ENCODE data around the gene PTPN1.
"Not testable (repeated sequence)": the region's sequence is repeated elsewhere in the genome, so short reads cannot be mapped to it uniquely, and the experiment has no call there.

Gene PTPN1

DNA sequence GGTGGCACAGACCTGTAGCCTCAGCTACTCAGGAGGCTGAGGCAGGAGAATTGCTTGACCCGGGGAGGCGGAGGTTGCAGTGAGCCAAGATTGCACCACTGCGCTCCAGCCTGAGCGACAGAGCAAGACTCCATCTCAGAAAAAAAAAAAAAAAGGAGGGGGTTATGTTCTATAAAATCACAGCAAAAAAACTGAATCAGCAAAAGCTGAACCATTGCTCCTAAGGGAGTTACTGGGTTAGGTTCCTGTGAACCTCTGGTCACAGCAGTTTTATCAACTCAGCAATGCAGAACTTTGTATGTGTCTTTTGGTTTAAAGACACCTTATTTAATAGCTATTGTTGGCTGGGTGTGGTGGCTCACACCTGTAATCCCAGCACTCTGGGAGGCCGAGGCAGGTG is 88.6 kb downstream of the PTPN1 start:
- H3K36me3 Mint-ChIP-seq (ENCODE audit: low read depth); intact Hi-C loops (cut with micrococcal nuclease); H3K9me3 Mint-ChIP-seq; H3K4me3 Mint-ChIP-seq; H3K27ac Mint-ChIP-seq; H3K4me1 Mint-ChIP-seq (ENCODE audit: low read depth): not testable (repeated sequence)
- H3K27me3 Mint-ChIP-seq, result peaks cover 17% of the 10 kb centered on the region

DNA sequence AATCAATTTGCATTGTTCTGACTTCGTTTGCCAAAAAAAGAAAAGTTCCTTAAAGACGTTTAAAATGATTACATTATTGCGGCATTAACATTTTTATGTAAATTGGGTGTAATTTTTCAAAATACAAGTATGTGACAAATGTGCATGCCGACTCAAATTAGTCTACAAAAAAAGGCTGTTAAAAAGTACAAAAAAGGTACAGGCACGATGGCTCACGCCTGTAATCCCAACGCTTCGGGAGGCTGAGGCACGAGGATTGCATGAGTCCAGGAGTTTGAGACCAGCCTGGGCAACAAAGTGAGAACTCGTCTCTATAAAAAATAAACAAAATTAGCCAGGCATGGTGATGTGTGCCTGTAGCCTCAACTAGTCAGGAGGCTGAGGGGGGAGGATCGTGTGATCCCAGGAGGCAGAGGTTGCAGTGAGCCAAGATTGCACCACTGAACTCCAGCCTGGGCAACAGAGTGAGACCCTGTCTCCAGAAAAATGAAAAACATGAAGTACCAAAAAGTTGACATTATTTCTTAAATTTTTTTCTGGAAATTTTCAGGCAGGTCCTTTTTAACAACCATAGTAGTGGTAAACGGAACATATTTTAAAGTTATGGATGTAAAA is 90.2 kb downstream of the PTPN1 start:
- intact Hi-C loops (cut with micrococcal nuclease), result no loop called here
- Mint-ChIP-seq H3K36me3 (ENCODE audit: low read depth) (no peaks in the 10 kb centered on the region), H3K27me3 (peaks cover 17% of the 10 kb centered on the region), H3K4me1 (ENCODE audit: low read depth) (no peaks in the 10 kb centered on the region), H3K27ac (no peak overlapping the region), H3K9me3 (no peaks in the 10 kb centered on the region), H3K4me3 (no peak overlapping the region)

DNA sequence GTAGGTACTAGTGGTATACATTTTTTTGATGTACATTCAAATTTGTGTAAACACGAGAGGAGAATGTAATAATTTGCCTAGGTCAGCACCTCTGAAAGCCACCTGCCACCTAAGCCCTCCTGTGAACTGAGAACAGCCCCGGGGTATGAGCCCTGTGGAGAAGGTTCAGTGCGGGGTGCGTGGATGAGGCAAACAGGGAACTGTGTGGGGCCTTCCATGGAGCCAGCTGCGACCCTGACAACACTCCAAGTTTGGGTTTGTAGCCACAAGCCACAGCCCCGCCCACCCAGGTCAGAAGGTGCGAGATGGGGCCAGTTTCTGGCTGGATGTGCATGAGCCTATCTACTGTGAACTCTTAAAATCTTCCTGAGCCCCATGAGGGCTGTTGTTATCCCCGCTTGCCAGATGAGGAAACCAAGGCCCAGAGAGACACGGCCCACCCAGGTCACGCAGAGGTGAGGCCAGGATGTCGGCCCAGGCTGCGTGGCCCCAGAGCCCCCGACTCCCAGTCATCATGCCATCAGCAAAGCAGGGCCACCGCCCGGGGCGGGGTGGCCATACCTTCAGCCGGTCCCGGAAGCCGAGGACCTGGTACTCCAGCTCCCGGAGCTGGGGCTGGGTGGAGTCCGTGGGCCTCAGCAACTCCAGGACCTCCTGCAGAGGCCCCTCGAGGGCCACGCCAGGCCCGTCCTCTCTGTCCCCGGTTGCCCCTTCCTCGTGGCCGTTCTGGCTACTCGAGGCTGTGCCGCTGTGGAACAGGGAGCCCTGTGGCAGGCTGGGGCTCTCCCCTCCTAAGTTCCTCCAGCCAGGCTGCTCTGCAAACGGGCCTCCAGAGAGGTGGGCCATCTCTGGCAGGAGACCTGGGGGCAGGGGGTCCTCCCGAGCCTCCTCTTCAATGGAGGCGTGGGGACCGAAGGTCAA is 91.6 kb downstream of the PTPN1 start:
- no peaks in the 10 kb centered on the region for H3K36me3 Mint-ChIP-seq (ENCODE audit: low read depth)
- no peak overlapping the region for H3K27ac Mint-ChIP-seq
- H3K4me1 Mint-ChIP-seq (ENCODE audit: low read depth), result no peaks in the 10 kb centered on the region
- intact Hi-C loops (cut with micrococcal nuclease), result no loop called here
- no peaks in the 10 kb centered on the region for H3K9me3 Mint-ChIP-seq
- H3K27me3 Mint-ChIP-seq, result peaks cover 8% of the 10 kb centered on the region
- H3K4me3 Mint-ChIP-seq, result no peak overlapping the region

DNA sequence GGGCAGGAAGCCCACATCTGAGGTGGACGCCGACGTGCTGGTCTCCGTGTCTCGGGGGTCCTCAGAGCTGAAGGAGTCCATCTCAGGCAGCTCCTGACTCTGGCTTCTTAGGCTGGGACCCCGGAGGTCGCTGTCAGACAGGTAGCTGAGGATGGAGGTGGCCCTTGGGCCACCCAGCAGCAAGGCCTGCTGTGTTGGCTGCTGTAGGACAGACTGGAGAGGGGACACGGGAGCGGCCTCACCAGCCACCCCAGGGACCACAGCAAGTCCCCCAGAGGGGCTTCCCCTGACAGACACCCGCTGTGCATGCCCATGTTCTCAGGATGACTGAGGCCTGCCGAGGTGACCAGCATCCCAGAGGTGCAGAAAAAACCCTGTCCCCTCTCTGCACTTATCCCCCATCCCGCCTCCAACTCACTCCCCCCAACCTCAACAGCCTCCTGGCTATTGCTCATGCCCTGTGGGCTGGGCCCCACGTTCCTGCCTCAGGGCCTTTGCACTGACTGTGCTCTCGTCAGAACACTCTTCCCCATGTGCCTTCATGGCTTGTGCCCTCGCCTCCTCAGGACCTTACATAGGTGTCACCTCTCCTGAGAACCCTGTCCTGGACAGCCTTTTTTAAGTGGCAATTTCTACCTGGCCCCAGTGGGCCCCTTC is 92.4 kb downstream of the PTPN1 start:
- H3K9me3 Mint-ChIP-seq, result no peaks in the 10 kb centered on the region
- H3K27ac Mint-ChIP-seq, result no peak overlapping the region
- H3K36me3 Mint-ChIP-seq (ENCODE audit: low read depth), result no peaks in the 10 kb centered on the region
- peaks cover 5% of the 10 kb centered on the region for H3K27me3 Mint-ChIP-seq
- intact Hi-C loops (cut with micrococcal nuclease), result no loop called here
- no peak overlapping the region for H3K4me3 Mint-ChIP-seq
- no peaks in the 10 kb centered on the region for H3K4me1 Mint-ChIP-seq (ENCODE audit: low read depth)

- no peaks in the 10 kb centered on the region for H3K27me3 Mint-ChIP-seq
- no peak overlapping the region for H3K27ac Mint-ChIP-seq
- no peaks in the 10 kb centered on the region for H3K4me1 Mint-ChIP-seq (ENCODE audit: low read depth)
- H3K36me3 Mint-ChIP-seq (ENCODE audit: low read depth), result no peaks in the 10 kb centered on the region
- H3K4me3 Mint-ChIP-seq, result no peak overlapping the region
- no peaks in the 10 kb centered on the region for H3K9me3 Mint-ChIP-seq
- intact Hi-C loops (cut with micrococcal nuclease), result no loop called here
Measured at GRCh38 chr20:50604451-50604850, 94.3 kb downstream of the PTPN1 start.

DNA sequence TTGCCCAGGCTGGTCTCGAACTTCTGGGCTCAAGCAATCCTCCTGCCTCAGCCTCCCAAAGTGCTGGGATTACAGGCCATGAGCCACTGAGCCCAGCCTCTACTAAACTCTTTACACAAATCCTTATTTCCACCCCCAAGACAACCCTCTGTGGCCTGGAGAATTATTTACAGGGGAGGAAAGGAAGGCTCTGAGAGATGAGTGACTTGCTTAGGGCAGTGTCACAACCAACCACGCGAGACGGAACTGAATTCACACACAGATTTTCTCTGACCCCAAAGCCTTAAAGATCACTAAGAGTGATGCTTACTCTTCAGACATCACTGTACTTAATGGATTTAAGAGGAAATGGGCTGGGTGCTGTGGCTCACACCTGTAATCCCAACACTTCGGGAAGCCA is 95.0 kb downstream of the PTPN1 start:
- intact Hi-C loops (cut with micrococcal nuclease), result no loop called here
- H3K36me3 Mint-ChIP-seq (ENCODE audit: low read depth), result no peaks in the 10 kb centered on the region
- H3K27ac Mint-ChIP-seq, result no peak overlapping the region
- no peak overlapping the region for H3K4me3 Mint-ChIP-seq
- no peaks in the 10 kb centered on the region for H3K27me3 Mint-ChIP-seq
- no peaks in the 10 kb centered on the region for H3K4me1 Mint-ChIP-seq (ENCODE audit: low read depth)
- no peaks in the 10 kb centered on the region for H3K9me3 Mint-ChIP-seq

GRCh38 chr20:50607436-50607835 is 97.3 kb downstream of the PTPN1 start:
- Mint-ChIP-seq H3K4me1 (ENCODE audit: low read depth) (peaks cover 5% of the 10 kb centered on the region), H3K36me3 (ENCODE audit: low read depth) (no peaks in the 10 kb centered on the region), H3K4me3 (no peak overlapping the region), H3K27me3 (no peaks in the 10 kb centered on the region), H3K27ac (no peak overlapping the region), H3K9me3 (no peaks in the 10 kb centered on the region)
- intact Hi-C loops (cut with micrococcal nuclease), result no loop called here

- peaks cover 5% of the 10 kb centered on the region for H3K4me1 Mint-ChIP-seq (ENCODE audit: low read depth)
Measured at GRCh38 chr20:50607850-50608749, 97.9 kb downstream of the PTPN1 start.

DNA sequence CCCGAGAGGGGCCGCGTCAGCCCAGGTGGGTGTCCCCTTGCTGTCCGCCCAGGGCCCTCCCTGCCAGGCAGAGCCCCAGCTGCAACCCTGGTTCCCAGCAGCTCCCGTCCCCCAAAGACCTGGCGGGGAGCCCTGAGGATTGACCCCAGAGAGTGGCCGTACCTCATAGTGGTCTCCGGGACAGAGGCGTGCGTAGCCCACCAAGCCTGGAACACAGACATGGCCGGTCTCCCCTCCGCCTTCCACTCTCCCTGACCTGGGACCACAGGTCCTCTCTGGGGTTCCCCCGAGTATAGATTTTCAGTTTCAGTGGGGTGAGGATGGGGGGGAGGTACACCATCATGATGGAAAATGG is 98.5 kb downstream of the PTPN1 start:
- H3K4me3 Mint-ChIP-seq, result no peak overlapping the region

More at GRCh38 chr20:50607850-50608749, 97.9 kb downstream of the PTPN1 start:
- H3K27ac Mint-ChIP-seq, result no peak overlapping the region
- no peaks in the 10 kb centered on the region for H3K9me3 Mint-ChIP-seq
- no peak overlapping the region for H3K4me3 Mint-ChIP-seq
- H3K27me3 Mint-ChIP-seq, result no peaks in the 10 kb centered on the region
- intact Hi-C loops (cut with micrococcal nuclease), result no loop called here
- no peaks in the 10 kb centered on the region for H3K36me3 Mint-ChIP-seq (ENCODE audit: low read depth)

DNA sequence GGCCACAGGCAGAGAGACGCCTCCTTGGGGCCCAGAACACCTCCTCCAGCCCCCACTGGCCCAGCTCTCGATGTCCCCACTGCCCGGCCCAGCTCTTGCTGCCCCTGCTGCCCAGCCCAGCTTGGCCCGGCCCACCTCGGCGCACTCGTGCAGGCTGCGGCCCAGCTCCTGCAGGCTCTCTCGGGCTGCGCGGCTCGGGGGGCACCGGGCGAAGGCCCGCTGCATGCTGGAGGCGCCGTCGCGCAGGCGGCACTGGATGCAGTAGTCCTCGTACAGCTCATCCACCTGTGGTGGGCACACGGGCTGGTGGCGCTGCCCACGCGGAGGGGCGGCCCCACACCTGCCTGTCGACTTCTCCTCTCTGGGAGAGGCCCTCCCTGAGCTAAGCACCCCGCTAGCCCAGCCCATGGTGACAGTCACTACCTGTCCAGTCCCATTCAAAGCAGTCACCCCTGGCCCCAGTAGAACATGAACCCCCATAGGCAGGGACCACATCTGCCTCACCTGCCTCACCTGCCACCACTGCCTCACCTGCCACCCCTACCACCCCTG is 99.3 kb downstream of the PTPN1 start:
- intact Hi-C loops (cut with micrococcal nuclease), result no loop called here
- Mint-ChIP-seq H3K27ac (no peak overlapping the region), H3K27me3 (no peaks in the 10 kb centered on the region), H3K36me3 (ENCODE audit: low read depth) (no peaks in the 10 kb centered on the region), H3K9me3 (no peaks in the 10 kb centered on the region), H3K4me3 (no peak overlapping the region), H3K4me1 (ENCODE audit: low read depth) (peaks cover 5% of the 10 kb centered on the region)

More for the DNA sequence above, 98.5 kb downstream of the PTPN1 start:
- no peaks in the 10 kb centered on the region for H3K9me3 Mint-ChIP-seq
- H3K27me3 Mint-ChIP-seq, result no peaks in the 10 kb centered on the region
- peaks cover 5% of the 10 kb centered on the region for H3K4me1 Mint-ChIP-seq (ENCODE audit: low read depth)
- intact Hi-C loops (cut with micrococcal nuclease), result no loop called here
- H3K27ac Mint-ChIP-seq, result no peak overlapping the region
- no peaks in the 10 kb centered on the region for H3K36me3 Mint-ChIP-seq (ENCODE audit: low read depth)

DNA sequence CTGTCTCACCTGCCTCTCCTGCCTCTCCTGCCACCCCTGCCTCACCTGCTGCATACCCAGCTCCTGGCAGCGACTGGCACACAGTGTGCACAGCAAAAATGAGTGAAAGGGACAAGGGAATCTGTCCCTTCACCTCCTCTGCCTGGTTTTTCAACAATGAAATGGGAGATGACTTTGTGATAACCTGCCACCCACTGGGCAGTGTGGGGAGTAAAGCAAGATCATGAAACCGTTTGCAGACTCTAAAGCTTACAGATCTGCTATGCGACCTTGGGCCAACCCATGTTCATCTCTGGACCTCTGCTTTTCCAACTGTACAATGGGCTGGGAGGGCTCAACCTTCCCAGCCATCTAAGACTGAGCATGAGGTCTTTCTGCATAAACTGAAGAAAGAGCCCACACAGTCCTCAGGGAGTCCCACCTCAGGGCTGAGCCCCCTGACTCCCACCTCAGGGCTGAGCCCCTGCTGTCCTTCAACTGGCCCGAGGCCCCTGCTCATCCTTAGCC is 100.1 kb downstream of the PTPN1 start:
- Mint-ChIP-seq H3K4me1 (ENCODE audit: low read depth) (peaks cover 5% of the 10 kb centered on the region), H3K27me3 (no peaks in the 10 kb centered on the region), H3K9me3 (no peaks in the 10 kb centered on the region), H3K27ac (no peak overlapping the region), H3K4me3 (no peak overlapping the region), H3K36me3 (ENCODE audit: low read depth) (no peaks in the 10 kb centered on the region)
- intact Hi-C loops (cut with micrococcal nuclease), result no loop called here

DNA sequence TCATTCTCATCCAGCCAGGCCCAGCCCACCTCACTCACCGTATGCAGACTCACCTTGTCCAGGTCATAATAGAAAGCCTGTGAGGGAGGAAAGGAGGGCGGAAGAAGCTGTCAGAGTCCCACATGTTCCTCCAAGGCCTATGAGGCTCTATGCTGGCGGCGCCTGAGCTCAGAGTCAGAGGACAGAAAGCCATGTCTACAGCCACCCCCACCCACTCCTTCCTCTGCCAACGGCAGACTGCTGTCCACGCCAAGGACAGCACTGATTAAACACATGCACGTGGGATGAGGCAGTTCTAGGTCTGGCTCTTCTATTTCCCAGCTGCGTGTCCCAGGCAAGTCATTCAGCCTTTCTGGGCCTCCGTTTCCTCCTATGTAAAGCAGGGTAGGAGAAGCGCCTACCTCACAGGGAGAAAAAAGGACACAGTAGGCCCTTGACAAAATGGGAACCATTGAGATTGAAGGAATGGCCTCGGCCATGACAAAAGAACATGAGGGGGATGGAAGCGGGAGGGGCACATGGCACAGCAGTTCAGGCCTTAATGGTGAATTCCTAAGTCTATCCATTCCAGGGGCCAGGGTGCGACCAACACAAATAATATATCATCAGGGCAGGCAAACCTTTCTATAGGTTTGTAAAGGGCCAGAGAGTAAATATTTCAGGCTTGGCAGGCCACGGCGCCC is 101.1 kb downstream of the PTPN1 start:
- no peaks in the 10 kb centered on the region for H3K9me3 Mint-ChIP-seq
- peaks cover 5% of the 10 kb centered on the region for H3K4me1 Mint-ChIP-seq (ENCODE audit: low read depth)
- no peak overlapping the region for H3K4me3 Mint-ChIP-seq

More for the DNA sequence above, 101.1 kb downstream of the PTPN1 start:
- no peaks in the 10 kb centered on the region for H3K36me3 Mint-ChIP-seq (ENCODE audit: low read depth)
- no peaks in the 10 kb centered on the region for H3K27me3 Mint-ChIP-seq
- no peak overlapping the region for H3K27ac Mint-ChIP-seq
- intact Hi-C loops (cut with micrococcal nuclease), result no loop called here

All from dendritic cell treated with granulocyte-macrophage colony-stimulating factor and Interleukin-4, amounts not matched to agents 40 ng/mL and 50 ng/mL, for 4 days (primary cell).